ENCODE data around the gene RXRA. TPM values are rescaled to one million over a fixed set of nuclear protein-coding genes. Genes with fewer than 3 reads are reported as not detected.

RXRA gene
- total RNA-seq, 1 donor: 26.4 TPM

DNA sequence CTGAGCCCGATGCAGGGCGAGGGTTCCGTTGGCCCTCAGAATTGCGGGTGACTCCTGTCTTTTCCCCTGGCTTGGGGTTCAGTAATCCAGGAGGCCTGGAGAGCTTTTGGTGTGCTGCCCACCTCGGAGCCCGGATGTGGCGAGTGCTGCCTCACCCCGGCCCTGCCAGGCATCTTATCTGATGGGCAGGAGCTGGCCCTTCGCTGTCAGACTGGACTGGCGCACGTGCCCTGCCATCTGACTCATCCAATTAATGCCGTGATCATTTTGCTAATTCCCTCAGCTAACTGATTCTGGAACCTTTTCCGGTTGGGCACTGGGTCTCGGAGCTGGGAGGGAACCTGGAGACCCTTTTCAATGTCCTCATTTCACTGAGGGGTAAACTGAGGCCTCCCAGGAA is 34.6 kb downstream of the RXRA start:
- peaks cover 95% of the 10 kb centered on the region for H4K20me1 ChIP-seq (ENCODE audit: insufficient read depth, low read length)
- no peak for TF ChIP-seq CTCF (IDR thresholded peaks at IDR 0.05; ENCODE audit: extremely low read depth, low read depth, low read length)
- no peaks in the 10 kb centered on the region for H3K9me3 ChIP-seq (ENCODE audit: low read depth, low read length)
- no peaks in the 10 kb centered on the region for H3K27me3 ChIP-seq (ENCODE audit: insufficient read depth, low read length)
- H3K79me2 ChIP-seq (ENCODE audit: insufficient read depth, low read length): peaks cover 99% of the 10 kb centered on the region
- H3K4me1 ChIP-seq (ENCODE audit: insufficient read depth, low read length): peaks cover 13% of the 10 kb centered on the region
- no peaks in the 10 kb centered on the region for H3K36me3 ChIP-seq (ENCODE audit: insufficient read depth, low read length)
- H3K4me2 ChIP-seq (ENCODE audit: insufficient read depth, low read length): no peak overlapping the region
- H2AFZ ChIP-seq (ENCODE audit: low read length): no peak overlapping the region
- no peak overlapping the region for H3K27ac ChIP-seq (ENCODE audit: low read depth, low read length)
- DNase-seq (ENCODE audit: insufficient read length, low spot score, missing footprints): peak; percentile 97
- no peak overlapping the region for H3K4me3 ChIP-seq (ENCODE audit: insufficient read depth, low read length)

DNA sequence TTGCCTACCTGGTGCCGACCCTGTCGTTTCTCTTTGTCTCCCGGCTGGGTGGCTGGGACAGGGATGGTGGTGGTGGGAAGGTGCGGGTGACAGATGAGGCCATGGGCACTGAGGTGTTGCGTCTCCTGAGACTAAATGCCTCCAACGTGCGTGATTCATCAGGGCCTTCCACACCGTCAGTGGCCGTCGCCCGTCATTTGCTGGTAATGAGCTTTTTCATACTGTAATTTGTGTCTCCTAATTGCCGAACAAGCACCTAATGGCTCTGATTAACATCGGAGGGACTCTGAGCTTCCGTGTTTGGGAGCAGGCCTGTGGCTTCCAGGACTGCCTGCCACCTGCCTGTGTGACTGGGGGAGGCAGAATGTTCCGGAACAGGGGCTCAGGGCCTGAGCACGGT is 35.2 kb downstream of the RXRA start:
- DNase-seq (ENCODE audit: insufficient read length, low spot score, missing footprints): no peak
- Histone ChIP-seq H3K9me3 (ENCODE audit: low read depth, low read length) (no peaks in the 10 kb centered on the region), H3K27me3 (ENCODE audit: insufficient read depth, low read length) (no peaks in the 10 kb centered on the region), H3K4me2 (ENCODE audit: insufficient read depth, low read length) (no peak overlapping the region), H3K4me1 (ENCODE audit: insufficient read depth, low read length) (peaks cover 18% of the 10 kb centered on the region), H3K4me3 (ENCODE audit: insufficient read depth, low read length) (no peak overlapping the region), H3K79me2 (ENCODE audit: insufficient read depth, low read length) (peaks cover 98% of the 10 kb centered on the region), H3K36me3 (ENCODE audit: insufficient read depth, low read length) (no peaks in the 10 kb centered on the region), H2AFZ (ENCODE audit: low read length) (no peak overlapping the region), H4K20me1 (ENCODE audit: insufficient read depth, low read length) (peaks cover 94% of the 10 kb centered on the region), H3K27ac (ENCODE audit: low read depth, low read length) (no peak overlapping the region)
- no peak for TF ChIP-seq CTCF (IDR thresholded peaks at IDR 0.05; ENCODE audit: extremely low read depth, low read depth, low read length)

GRCh38 chr9:134361843-134362414 is 35.7 kb downstream of the RXRA start:
- Histone ChIP-seq H3K4me2 (ENCODE audit: insufficient read depth, low read length) (no peak overlapping the region), H3K9me3 (ENCODE audit: low read depth, low read length) (no peaks in the 10 kb centered on the region), H2AFZ (ENCODE audit: low read length) (no peak overlapping the region), H3K4me1 (ENCODE audit: insufficient read depth, low read length) (peaks cover 23% of the 10 kb centered on the region), H3K4me3 (ENCODE audit: insufficient read depth, low read length) (no peak overlapping the region), H3K36me3 (ENCODE audit: insufficient read depth, low read length) (no peaks in the 10 kb centered on the region), H3K27me3 (ENCODE audit: insufficient read depth, low read length) (no peaks in the 10 kb centered on the region), H3K79me2 (ENCODE audit: insufficient read depth, low read length) (peaks cover 98% of the 10 kb centered on the region), H4K20me1 (ENCODE audit: insufficient read depth, low read length) (peaks cover 94% of the 10 kb centered on the region), H3K27ac (ENCODE audit: low read depth, low read length) (no peak overlapping the region)
- TF ChIP-seq CTCF (IDR thresholded peaks at IDR 0.05; ENCODE audit: extremely low read depth, low read depth, low read length): no peak
- DNase-seq (ENCODE audit: insufficient read length, low spot score, missing footprints): no peak

DNA sequence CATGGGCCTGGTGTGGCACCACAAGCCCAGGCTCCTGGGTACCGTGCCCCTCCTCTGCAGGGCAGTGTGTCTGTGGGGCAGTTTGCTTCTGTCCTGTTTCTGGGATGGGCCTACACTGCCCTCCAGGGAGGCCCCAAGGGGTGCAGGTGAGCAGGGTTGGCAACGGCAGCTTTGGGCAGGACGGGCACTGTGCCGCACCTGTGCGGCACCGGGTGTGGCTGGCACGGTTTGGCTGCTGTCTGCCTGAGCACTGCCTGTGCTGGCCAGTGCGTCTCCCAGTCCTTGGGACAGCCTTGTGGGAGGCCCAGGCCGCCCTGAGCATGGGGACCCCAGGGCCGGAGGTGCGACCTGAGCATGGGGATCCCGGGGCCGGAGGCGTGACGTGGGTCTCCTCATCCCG is 37.2 kb downstream of the RXRA start:
- DNase-seq (ENCODE audit: insufficient read length, low spot score, missing footprints): no peak
- H3K4me1 ChIP-seq (ENCODE audit: insufficient read depth, low read length): peaks cover 23% of the 10 kb centered on the region

More for the DNA sequence above, 37.2 kb downstream of the RXRA start:
- Histone ChIP-seq H3K36me3 (ENCODE audit: insufficient read depth, low read length) (no peaks in the 10 kb centered on the region), H2AFZ (ENCODE audit: low read length) (no peak overlapping the region), H3K27ac (ENCODE audit: low read depth, low read length) (no peak overlapping the region), H3K79me2 (ENCODE audit: insufficient read depth, low read length) (peaks cover 98% of the 10 kb centered on the region), H4K20me1 (ENCODE audit: insufficient read depth, low read length) (peaks cover 94% of the 10 kb centered on the region), H3K9me3 (ENCODE audit: low read depth, low read length) (no peaks in the 10 kb centered on the region), H3K4me2 (ENCODE audit: insufficient read depth, low read length) (no peak overlapping the region), H3K27me3 (ENCODE audit: insufficient read depth, low read length) (no peaks in the 10 kb centered on the region), H3K4me3 (ENCODE audit: insufficient read depth, low read length) (no peak overlapping the region)
- TF ChIP-seq CTCF (IDR thresholded peaks at IDR 0.05; ENCODE audit: extremely low read depth, low read depth, low read length): no peak
